K562 (cell line): Measurements from ENCODE around the gene PRM1. TPM values are rescaled to one million over a fixed set of nuclear protein-coding genes. Genes with fewer than 3 reads are reported as not detected.

Experiments used
- ADNP ChIP-seq: fragments of 200-800 bp; sonication (Bioruptor generic); IDR thresholded peaks from 2 replicates; pipeline ENCODE4 v1.6.1; 2016; ENCODE audit warnings: missing genetic modification characterization, missing compliant biosample characterization
- CEBPG ChIP-seq, 3 experiments: fragments of 200-800 bp in 1 of 3; sonication (Bioruptor generic) in 1 of 3; sonication (generic) in 1 of 3; formaldehyde crosslinking in 1 of 3; IDR thresholded peaks in 2 of 3; conservative IDR thresholded peaks in 1 of 3; 2 replicates each; pipeline versions ENCODE4 v1.6.1 to v1.8.0; 2016 to 2022; ENCODE audit warnings: missing compliant biosample characterization in 2 of 3, missing genetic modification characterization in 2 of 3, mild to moderate bottlenecking in 1 of 3, missing genetic modification reagents in 1 of 3
- ERF ChIP-seq: fragments of 450-650 bp; formaldehyde crosslinking; IDR thresholded peaks from 2 replicates; pipeline ENCODE4 v1.4.0; 2020; ENCODE audit warnings: mild to moderate bottlenecking, mixed read lengths
- FIP1L1 ChIP-seq: fragments of 200-400 bp; formaldehyde crosslinking; IDR thresholded peaks from 2 replicates; pipeline ENCODE4 v1.6.1; 2018; ENCODE audit warnings: mild to moderate bottlenecking, low read depth, low read length; ENCODE audit not compliant: poor library complexity, severe bottlenecking
- GTF2F1 ChIP-seq: IDR thresholded peaks from 2 replicates; pipeline ENCODE4 v1.6.1; 2011; ENCODE audit warnings: low read depth, low read length, improper control_type of control experiment
- ILF3 ChIP-seq: fragments of 450-650 bp; IDR thresholded peaks from 2 replicates; pipeline ENCODE4 v1.6.1; 2018; ENCODE audit warnings: antibody characterized with exemption, mild to moderate bottlenecking, moderate library complexity, borderline replicate concordance
- NR2C1 ChIP-seq, 2 experiments: fragments of 450-650 bp; IDR thresholded peaks; 2 replicates each; pipeline ENCODE4 v1.6.1; 2017; ENCODE audit warnings: mild to moderate bottlenecking in 2 of 2, antibody characterized with exemption in 1 of 2, inconsistent platforms in 1 of 2, missing compliant biosample characterization in 1 of 2, missing genetic modification characterization in 1 of 2
- RAD21 ChIP-seq, 2 experiments: fragments of 250-450 bp in 1 of 2; fragments of 450-650 bp in 1 of 2; sonication (Bioruptor Pico) in 1 of 2; formaldehyde crosslinking in 1 of 2; IDR thresholded peaks in 1 of 2; conservative IDR thresholded peaks in 1 of 2; 2 replicates each; pipeline versions ENCODE4 v1.4.0 to v1.8.0; 2020 to 2022; ENCODE audit warnings: mild to moderate bottlenecking in 2 of 2, moderate library complexity in 1 of 2
- TBL1XR1 ChIP-seq, 2 experiments: IDR thresholded peaks; 2 replicates each; pipeline ENCODE4 v1.6.1; 2012; ENCODE audit warnings: improper control_type of control experiment in 2 of 2, low read length in 2 of 2, mild to moderate bottlenecking in 1 of 2
- ZNF197 ChIP-seq: fragments of 200-800 bp; sonication (Bioruptor generic); IDR thresholded peaks from 2 replicates; pipeline ENCODE4 v1.6.1; 2016; ENCODE audit warnings: low read depth, missing genetic modification characterization, missing compliant biosample characterization
- polyA plus RNA-seq, 8 experiments: library from polyadenylated mRNA; depleted of rRNA in 4 of 8; stranded (reverse) in 5 of 8; unstranded in 3 of 8; fragments of >200 nt; fragmentation: Nextera tagmentation in 2 of 8; fragmentation: Illumina TruSeq in 1 of 8; extraction: Ambion mirVana in 2 of 8; extraction: Trizol in 1 of 8; gene quantifications; 2 replicates each; pipeline versions ENCODE4 v1.2.1 to v1.2.3, GENCODE V29; 2011 to 2014; ENCODE audit warnings: inconsistent platforms in 1 of 8, missing spikeins in 1 of 8
- total RNA-seq, 7 experiments: library from RNA; depleted of rRNA in 6 of 7; stranded (reverse); fragments of >200 nt in 6 of 7; fragmentation: Illumina TruSeq in 2 of 7; extraction: Trizol in 2 of 7; gene quantifications; 2 replicates each; pipeline versions ENCODE4 v1.2.1 to v1.2.3, GENCODE V29; 2011 to 2021; ENCODE audit warnings: low replicate concordance in 1 of 7
- TF ChIP-seq, protein P1 (sequence below): fragments of 250-450 bp; sonication (Bioruptor Pico); IDR thresholded peaks from 2 replicates; pipeline ENCODE4 v1.8.0; 2022; ENCODE audit warnings: inconsistent platforms
- TF ChIP-seq, protein P2 (sequence below): sonication (generic); formaldehyde crosslinking; IDR thresholded peaks from 2 replicates; pipeline ENCODE4 v1.9.0; 2022; ENCODE audit warnings: mild to moderate bottlenecking, missing genetic modification reagents
- TF ChIP-seq, protein P3 (sequence below), 2 experiments: fragments of 250-450 bp in 1 of 2; fragments of 450-650 bp in 1 of 2; sonication (Bioruptor Pico) in 1 of 2; IDR thresholded peaks; 2 replicates each; pipeline versions ENCODE4 v1.6.1 to v1.8.0; 2016 to 2021; ENCODE audit warnings: mild to moderate bottlenecking in 2 of 2, moderate library complexity in 2 of 2, missing compliant biosample characterization in 1 of 2, missing genetic modification characterization in 1 of 2
- TF ChIP-seq, protein P4 (sequence below): fragments of 450-650 bp; IDR thresholded peaks from 2 replicates; pipeline ENCODE4 v1.6.1; 2018; ENCODE audit not compliant: partially characterized antibody

PRM1 gene
- total and polyA plus RNA-seq, 9 of the 15 experiments (the other 6 are each of a cell fraction or from before 2014, with no cell fraction given) = not detected

DNA sequence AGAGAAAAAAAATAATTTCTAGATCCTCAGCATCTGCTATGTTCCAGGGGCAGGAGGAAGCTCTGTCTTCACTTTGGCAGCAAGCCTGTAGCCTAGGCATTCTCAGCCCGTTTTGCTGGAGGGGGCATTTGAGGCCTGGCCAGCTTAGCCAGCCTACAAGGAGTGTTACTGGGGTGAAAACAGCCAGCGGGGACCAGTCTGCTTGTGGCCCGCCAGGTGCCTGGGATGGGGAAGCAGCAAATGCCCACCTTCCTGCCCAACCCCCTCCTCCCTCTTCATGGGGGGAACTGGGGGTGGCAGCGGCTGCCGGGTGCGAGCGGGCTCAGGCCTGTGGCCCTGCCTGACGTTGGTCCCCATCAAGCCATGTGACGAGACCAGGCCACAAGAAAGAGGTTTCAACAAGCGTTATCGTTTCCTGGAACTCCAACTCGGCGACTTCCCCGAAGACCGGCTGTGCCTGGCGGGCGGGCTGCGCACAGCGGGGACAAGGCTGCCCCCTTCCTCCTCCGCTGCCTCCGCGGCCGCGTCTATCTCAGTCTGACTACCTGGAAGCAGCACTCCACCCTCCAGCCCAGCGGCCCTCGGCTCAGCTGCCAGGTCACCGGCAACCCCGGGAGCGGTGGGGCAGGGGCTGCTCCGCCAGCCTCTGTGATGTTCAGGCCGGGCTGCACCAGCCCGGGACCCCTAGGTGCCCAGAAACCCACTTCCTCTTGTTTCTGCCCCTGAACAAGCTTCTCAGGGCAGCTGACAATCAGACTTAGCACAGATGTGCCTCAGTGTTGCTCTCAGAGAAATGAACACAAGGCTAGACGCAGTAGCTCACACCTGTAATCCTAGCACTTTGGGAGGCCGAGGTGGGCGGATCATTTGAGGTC is 48.0 kb downstream of the PRM1 start (continued):
- peak; percentile 24 for TF ChIP-seq FIP1L1
- no peak for TF ChIP-seq NR2C1 (IDR thresholded peaks at IDR 0.05)
- peak; percentile 72; the same call in 1 of the 2 replicates for TF ChIP-seq NR2C1 (tag; IDR thresholded peaks at IDR 0.05)
- TF ChIP-seq ZNF197 (CRISPR knock-in tag) = peak; percentile 84; the same call in 1 of the 2 replicates
- TF ChIP-seq ADNP (tag) = no peak
- 0 out of 2 replicates have a peak, but pooled peaks have one; percentile 23 for TF ChIP-seq GTF2F1
- TF ChIP-seq, protein P1, sequence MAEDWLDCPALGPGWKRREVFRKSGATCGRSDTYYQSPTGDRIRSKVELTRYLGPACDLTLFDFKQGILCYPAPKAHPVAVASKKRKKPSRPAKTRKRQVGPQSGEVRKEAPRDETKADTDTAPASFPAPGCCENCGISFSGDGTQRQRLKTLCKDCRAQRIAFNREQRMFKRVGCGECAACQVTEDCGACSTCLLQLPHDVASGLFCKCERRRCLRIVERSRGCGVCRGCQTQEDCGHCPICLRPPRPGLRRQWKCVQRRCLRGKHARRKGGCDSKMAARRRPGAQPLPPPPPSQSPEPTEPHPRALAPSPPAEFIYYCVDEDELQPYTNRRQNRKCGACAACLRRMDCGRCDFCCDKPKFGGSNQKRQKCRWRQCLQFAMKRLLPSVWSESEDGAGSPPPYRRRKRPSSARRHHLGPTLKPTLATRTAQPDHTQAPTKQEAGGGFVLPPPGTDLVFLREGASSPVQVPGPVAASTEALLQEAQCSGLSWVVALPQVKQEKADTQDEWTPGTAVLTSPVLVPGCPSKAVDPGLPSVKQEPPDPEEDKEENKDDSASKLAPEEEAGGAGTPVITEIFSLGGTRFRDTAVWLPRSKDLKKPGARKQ = no peak
- TF ChIP-seq, protein P2, sequence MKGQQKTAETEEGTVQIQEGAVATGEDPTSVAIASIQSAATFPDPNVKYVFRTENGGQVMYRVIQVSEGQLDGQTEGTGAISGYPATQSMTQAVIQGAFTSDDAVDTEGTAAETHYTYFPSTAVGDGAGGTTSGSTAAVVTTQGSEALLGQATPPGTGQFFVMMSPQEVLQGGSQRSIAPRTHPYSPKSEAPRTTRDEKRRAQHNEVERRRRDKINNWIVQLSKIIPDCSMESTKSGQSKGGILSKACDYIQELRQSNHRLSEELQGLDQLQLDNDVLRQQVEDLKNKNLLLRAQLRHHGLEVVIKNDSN (CRISPR knock-in tag) = peak; percentile 81
- TF ChIP-seq, protein P3, sequence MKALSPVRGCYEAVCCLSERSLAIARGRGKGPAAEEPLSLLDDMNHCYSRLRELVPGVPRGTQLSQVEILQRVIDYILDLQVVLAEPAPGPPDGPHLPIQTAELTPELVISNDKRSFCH (CRISPR knock-in tag; IDR thresholded peaks at IDR 0.05) = peak; percentile 67; the same call in 1 of the 2 replicates
- TF ChIP-seq, protein P3 (tag; IDR thresholded peaks at IDR 0.05) = peak; percentile 96
- TF ChIP-seq TBL1XR1 (IDR thresholded peaks at IDR 0.05; ENCODE audit: low read length in 2 of 2) = peak in 1 of 2 experiments; percentile 87; a peak in 2 of 4 replicates
- TF ChIP-seq ILF3 = no peak
- peak; percentile 96 for TF ChIP-seq ERF
- peak; percentile 39 to 60; a peak in 3 of 4 replicates for TF ChIP-seq RAD21 (CRISPR knock-in tag; conservative IDR thresholded peaks at IDR 0.05 in 1 of 2, IDR thresholded peaks at IDR 0.05 in 1 of 2)
- TF ChIP-seq, protein P4, sequence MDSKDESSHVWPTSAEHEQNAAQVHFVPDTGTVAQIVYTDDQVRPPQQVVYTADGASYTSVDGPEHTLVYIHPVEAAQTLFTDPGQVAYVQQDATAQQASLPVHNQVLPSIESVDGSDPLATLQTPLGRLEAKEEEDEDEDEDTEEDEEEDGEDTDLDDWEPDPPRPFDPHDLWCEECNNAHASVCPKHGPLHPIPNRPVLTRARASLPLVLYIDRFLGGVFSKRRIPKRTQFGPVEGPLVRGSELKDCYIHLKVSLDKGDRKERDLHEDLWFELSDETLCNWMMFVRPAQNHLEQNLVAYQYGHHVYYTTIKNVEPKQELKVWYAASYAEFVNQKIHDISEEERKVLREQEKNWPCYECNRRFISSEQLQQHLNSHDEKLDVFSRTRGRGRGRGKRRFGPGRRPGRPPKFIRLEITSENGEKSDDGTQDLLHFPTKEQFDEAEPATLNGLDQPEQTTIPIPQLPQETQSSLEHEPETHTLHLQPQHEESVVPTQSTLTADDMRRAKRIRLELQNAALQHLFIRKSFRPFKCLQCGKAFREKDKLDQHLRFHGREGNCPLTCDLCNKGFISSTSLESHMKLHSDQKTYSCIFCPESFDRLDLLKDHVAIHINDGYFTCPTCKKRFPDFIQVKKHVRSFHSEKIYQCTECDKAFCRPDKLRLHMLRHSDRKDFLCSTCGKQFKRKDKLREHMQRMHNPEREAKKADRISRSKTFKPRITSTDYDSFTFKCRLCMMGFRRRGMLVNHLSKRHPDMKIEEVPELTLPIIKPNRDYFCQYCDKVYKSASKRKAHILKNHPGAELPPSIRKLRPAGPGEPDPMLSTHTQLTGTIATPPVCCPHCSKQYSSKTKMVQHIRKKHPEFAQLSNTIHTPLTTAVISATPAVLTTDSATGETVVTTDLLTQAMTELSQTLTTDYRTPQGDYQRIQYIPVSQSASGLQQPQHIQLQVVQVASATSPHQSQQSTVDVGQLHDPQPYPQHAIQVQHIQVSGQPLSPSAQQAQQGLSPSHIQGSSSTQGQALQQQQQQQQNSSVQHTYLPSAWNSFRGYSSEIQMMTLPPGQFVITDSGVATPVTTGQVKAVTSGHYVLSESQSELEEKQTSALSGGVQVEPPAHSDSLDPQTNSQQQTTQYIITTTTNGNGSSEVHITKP = peak; percentile 5
- TF ChIP-seq CEBPG (CRISPR knock-in tag; IDR thresholded peaks at IDR 0.05) = no peak
- TF ChIP-seq CEBPG (tag; conservative IDR thresholded peaks at IDR 0.05 in 1 of 2, IDR thresholded peaks at IDR 0.05 in 1 of 2) = no peak; a peak in 1 of 4 replicates
